DMS114 treated with DMSO at 0.1 percent for 48 hours (cell line): ENCODE measurements around the gene CD300LB.

Experiments
- DNase-seq: peaks from one replicate; lab custom pipeline; 2025; ENCODE audit not compliant: unreplicated experiment; lab: John Stamatoyannopoulos, UW

CD300LB gene

DNA sequence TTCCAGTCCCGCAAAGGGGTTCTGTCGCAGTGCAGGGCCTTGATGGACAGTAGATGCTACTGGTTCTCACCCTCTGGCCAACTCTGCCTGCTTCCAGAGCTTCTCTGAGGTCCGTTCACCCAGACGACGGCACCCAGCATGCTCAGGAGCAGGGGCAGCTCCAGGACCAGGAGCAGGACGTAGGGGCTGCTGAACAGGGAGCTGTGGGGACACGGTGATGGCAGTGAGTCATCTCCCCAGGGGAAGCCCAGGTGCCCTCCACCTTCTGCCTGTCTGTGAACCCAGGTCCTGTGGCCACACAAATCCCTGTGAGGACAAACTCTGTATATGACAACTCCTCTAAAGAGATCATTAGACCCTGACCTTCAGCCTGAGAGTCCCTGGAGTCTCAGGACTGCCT lies 18.1 kb upstream of the CD300LB start:
- no peak for DNase-seq

DNA sequence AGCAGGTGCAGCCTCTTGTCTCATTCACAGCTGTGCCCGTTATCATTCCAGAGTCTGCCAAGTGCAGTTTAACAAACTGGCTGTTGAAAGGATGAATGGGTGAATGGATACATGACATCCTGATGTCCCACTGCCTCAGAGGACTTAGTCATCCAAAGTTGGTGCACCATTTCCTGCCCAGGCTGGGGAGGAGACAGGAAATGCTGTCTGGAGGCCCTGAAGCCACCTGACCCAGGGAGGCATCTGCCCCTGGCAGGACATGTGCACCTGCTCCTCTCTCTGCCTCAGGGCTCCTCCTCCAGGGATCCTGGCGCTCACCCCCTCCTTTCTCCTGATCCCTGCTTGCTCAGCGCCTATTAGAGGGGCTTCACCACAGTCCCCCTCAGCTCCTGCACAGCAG lies 16.5 kb upstream of the CD300LB start:
- no peak for DNase-seq

DNA sequence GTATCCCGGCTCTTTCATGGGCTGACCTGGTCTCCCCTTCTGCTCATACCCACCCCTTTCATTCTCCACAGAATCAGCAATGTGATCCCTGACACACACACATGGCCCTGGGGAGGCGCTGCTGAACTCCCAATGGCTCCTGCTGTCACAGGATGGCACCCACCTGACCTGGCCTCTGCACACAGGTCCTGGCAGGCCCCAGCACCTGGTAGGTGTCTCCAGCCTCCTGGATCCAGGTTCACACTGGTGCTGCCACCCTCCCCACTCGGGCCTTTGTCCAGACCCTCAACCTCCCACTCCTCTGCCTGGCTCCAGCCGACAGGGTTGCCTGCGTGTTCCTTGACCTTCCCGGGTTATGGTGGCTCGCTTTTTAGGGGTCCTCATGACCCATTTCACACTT lies 16.0 kb upstream of the CD300LB start:
- no peak for DNase-seq

DNA sequence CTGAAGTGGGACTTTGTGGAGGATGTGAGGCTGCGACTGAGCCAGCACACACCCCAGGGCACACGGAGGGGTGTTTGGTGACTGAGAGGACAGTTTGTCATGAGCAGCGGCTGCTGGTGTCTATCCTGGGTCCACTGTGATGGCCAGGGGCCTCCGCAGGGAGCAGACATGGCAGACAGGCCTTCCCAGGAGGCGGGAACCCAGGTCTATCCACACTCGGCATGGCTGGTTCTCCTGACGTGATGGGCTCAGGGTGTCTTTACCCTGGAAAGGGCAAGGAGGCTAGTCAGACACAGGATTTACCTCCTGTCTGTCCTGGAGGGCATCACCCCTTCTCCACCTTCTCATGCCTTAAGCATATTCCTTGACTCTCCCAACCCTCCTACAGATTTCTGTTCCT lies 15.3 kb upstream of the CD300LB start:
- no peak for DNase-seq

DNA sequence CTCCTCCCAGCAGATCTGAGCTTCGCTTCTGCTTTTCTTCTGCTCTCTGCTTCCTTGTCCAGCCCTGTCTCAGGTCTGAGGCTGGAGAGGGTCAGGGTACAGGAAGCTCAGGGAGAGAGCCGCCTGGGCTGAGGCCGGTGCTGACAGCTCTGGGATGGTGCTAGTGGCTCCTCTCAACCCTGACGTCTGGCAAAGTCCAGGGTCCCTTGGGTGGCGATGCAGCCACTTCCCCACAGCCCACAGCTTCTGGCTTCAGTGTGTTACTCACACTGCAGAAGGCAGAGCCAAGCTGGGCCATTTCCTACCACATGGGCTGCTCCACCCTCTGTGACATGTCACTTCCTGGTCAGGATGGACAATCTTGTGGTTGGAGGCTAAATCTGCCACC lies 14.6 kb upstream of the CD300LB start, which contains the start of gene CD300C:
Gene CD300C, minus strand, starts transcription at position 273 of the 388 bp plus-strand sequence. CDS start 333 bp downstream, outside the sequence.
- DNase-seq: no peak

DNA sequence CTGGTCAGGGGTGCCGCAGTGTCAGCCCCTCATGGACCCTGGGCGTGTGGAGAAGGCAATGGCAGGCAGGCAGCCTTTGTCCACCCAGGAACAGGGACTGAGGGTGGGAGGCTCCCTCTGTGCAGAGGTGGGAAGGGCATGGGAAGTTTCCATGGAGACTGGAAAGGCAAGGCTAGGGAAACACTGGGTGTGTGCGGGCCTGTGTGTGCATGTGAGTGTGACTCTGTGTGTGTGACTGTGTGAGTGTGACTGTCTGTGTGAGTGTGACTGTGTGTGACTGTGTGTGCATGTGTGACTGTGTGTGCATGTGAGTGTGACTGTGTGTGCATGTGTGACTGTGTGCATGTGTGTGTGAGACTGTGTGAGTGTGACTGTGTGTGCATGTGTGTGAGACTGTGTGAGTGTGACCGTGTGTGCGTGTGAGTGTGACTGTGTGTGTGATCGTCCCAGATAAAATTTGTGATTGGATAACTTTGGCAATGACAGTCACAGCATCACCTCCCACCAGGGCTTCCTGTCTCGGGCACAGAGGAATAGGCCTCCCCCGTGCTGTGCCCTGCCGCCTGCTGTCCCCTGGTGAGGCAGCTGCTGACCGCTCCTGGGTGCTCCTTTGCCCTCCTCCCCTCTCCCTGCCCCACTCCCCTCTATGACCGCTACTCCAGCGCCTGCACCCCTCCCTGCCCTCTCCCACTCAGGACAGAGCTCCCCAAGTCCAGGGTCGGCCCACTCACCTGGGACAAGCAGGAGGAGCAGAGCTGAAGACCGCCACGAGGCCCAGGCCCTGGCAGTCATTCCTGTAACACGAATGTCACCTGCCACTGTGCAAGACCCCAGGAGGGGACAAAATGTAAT lies 13.9 kb upstream of the CD300LB start:
- no peak for DNase-seq

DNA sequence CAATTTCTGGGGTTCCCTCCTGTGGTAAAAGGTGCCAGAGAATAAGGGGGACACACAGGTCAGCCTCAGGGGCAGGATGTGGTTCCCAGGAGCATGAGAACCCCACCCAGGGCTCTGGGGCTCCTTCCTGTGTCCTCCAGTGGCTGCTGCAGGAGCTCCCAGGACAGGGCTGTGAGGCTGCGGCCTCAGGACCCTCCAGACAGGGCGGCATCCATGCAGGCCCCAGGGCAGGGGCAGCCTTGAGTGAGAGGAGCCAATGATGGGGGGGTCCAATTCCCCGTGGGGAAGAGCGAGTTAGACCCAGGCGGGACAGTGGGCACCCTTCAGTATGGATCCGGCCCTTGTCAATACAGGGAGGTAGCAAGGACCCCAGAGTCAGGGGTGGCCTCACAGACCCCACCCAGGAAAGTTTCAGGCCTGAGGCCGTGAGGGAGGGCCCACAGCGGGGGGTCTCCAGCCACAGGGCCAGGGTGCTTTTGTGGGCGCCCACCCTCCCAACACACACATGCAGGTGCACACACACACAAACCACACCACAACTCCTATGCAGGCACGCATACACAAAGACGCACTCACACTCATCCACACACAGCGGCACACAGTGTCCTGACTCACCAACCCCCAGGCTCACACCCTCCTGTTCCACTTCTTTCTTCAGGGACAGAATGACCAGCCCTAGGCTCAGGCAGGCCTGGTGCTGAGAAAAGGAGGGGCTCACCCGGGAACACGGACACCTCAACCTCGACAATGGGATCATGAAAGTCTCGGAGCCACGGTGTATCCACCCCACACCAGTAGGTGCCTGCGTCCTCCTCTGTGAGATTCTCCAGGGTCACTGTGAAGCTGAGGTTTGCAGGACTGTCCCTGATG lies 12.9 kb upstream of the CD300LB start:
- DNase-seq: no peak

DNA sequence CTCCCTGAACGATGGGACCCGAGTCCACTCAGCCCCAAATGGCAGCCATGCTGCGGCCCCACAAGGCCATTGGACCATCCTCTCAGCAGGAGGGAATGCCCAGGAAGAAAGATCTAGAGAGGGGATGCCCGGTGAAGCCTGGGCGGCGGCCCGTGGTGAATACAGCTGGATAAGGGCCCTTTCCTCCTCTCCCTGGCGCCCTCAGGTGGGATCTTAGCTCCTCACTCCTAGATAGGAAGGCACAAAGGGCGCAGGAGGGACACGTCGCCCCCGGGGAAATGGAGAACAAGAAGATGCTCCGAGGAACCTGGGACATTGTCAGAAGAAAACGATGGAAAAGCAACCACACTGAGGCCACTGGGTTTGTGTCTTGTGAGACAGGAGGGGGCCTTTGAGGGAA lies 12.1 kb upstream of the CD300LB start:
- no peak for DNase-seq

DNA sequence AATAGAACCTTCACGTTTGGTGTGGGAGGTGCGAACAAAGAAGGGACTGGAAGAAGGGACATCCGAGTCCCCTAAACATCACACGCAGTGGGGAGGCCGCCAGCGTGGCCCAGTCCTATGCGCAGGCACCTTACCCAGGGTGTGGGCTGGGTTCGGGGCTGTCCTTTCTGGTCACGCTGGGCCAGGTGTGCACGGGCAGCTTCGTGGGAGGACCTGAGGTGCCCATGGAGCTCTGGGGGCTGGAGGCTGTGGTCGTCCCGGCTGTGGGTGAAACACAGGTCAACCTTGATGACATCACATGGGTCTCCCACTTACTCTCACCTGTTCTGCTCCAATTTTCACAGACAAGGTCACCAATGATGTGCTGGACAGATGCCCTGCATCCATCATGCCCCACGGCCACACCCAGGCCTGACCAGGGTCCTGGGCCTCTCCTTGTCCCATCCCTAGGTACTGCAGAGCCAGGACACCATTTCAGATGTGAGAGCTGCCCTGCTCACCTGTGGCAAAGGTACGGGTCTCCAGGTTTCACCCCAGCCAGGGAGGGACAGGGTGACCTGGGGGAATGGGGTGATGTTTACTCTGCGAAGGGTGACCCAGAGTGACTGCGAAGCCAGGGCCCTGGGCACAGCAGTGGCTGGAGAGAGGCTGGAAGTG lies 11.6 kb upstream of the CD300LB start:
- no peak for DNase-seq

DNA sequence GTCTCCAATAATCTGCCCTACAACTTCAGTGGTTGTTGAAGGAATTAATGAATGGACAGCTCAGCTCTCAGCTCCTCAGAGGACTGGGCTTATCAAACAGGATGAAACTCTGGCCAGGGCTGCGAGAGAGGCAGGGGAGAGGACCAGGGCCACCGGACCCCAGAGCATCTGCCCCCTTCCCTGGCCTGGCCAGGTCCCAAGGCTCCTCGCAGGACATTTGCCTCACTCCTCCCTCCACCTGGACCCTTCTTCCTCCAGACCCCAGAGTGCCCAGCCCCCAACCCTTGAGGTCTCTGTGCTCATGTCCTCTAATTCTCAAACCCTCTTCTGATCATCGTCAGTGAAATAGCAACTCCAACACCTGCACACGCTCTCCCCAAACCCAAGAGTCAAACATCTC lies 10.9 kb upstream of the CD300LB start:
- DNase-seq: no peak

DNA sequence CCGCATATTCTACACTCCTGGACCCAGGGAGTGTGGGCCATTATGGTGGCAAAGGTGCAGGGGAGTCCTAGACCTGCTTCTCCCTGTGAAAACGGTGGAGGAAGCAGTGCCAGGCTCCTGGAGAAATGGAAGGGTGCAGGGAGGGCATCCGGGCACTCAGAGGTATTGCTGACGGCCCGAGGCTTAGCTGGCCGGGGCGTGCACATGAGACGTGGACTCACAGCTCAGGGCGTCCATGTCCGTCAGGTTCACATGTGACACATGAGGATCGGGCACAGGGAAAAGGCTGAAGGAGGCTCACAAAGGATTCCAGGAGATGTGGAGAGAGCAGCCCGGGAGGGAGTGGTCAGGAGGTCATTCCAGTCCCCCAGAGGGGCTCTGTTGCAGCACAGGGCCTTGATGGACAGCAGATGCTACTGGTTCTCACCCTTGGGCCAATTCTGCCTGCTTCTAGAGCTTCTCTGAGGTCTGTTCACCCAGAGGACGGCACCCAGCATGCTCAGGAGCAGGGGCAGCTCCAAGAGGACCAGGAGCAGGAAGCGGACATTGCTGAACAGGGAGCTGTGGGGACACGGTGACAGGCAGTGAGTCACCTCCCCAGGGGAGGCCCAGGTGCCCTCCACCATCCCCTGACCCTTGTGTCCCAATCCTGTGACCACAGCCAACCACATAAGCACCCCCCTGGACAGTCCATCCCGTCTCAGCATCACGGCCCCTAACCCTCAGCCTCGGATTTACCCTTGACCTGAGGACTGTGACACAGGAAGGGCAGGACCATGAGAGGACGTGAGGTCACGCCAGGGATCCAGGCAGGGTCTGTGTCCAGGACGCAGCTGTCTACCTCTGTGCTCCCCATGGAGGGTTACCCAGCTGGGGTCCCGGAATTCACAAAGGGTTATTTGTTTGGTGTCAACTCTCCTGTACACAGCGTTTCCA lies 10.2 kb upstream of the CD300LB start:
- DNase-seq: no peak

DNA sequence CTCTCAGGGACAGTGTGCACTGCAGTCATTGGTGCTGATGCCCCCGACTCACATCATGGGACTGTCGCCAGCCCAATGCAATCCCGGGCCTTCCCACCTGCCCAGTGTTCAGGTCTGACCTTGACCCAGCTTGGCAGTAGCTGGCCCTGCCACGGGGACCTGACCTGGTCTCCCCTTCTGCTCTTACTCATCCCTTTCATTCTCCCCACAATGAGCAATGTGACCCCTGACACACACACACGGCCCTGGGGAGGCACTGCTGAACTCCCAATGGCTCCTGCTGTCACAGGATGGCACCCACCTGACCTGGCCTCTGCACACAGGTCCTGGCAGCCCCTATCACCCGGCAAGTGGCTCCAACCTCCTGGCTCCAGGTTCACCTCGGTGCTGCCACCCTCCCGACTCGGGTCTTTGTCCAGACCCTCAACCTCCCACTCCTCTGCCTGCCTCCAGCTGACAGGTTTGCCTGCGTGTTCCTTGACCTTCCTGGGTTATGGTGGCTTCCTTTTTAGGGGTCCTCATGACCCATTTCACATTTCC lies 8.1 kb upstream of the CD300LB start:
- DNase-seq: no peak

DNA sequence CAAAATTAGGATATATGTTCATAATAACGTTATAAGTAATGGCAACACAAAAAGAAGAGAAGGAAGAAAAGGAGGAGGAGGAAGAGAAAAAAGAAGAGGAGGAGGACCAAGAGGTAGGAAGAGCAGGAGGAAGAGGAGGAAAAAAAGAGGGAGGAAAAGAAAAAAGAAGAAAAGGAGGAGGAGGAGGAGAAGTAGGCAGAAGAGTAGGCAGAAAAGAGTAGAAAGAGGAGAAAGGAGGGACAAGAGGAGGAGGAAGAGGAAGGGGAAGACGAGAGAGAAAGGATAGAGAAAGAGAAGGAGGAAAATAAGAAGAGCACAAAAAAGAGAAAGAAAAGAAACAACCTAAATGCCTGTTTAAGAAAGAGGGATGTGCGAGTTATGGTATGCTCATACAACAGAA lies 5.6 kb upstream of the CD300LB start:
- no peak for DNase-seq

DNA sequence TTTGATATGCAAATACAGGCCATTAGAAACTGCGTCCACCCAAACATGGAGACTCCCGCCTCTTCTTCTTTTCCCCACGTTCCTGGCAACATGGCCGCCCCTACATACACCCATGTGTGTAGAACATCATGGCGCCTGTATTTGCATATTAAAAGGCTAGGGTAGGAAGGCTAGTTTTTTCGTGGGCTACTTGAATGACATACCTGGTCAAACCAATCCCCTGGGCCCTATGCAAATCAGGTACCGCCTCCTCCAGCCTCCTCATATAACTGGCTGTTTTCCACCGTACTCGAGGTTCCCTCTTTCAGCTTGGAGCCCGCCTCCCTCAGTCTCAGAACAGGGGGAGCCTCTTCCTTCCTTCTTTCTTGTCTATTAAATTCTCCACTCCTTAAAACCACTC lies 840 bp upstream of the CD300LB start:
- no peak for DNase-seq

DNA sequence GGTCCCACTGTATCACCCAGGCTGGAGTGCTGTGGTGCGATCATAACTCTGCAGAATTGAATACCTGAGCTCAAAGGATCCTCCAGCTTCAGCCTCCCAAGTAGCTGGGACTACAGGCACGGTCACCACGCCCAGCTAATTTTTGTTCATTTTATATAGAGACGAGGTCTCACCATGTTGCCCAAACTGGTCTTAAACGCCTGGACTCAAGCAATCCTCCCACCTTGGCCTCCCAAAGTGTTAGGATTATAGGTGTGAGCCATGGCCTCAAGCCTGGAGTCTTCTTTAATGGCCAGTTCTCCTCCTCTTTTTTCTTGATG lies 484 bp downstream of the CD300LB start:
- no peak for DNase-seq

DNA sequence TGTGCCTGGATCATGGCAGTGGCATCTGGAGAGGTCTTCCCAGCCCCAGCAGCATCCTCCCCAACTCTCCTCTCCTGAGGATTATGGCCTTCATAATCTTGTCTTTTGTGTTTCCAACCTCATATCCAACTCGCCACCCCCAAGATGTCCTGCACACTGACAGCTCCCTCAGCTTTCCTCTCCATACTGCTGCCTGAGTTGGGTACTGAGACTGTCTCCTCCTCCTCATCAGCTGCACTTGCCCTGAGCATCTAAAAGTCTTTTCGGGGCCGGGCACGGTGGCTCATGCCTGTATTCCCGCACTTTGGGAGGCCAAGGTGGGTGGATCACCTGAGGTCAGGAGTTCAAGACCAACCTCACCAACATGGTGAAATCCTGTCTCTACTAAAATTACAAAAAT lies 2.0 kb downstream of the CD300LB start:
- DNase-seq: no peak

DNA sequence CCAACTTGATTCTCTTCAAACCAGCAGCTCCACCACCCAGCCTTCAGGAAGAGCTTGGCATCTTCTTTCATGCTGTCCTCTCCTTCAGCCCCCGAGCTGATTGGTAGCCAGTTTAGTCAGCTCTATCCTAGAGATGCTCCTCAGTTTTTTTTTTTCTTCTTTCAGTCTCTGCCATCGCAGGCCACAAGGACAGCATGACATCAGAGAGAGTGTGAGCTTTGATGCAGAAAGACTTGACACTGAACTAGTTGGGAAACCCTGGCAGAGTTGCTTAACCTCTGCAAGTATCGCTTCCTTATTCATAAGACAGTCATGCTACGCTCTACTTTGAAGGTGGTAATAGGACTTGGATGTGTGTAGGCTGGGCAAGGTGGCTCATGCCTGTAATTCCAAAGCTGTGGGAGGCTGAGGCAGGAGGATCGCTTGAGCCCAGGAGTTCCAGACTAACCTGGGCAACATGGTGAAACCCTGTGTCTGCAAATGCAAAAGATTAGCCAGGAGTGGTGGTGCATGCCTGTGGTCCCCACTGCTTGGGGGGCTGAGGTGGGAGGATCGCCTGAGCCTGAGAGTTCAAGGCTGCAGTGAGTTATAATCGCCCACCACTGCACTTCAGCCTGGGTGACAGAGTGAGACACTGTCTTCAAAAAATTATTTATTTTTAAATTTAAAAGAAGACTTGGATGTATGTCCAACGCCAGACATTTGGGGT lies 2.6 kb downstream of the CD300LB start:
- no peak for DNase-seq

DNA sequence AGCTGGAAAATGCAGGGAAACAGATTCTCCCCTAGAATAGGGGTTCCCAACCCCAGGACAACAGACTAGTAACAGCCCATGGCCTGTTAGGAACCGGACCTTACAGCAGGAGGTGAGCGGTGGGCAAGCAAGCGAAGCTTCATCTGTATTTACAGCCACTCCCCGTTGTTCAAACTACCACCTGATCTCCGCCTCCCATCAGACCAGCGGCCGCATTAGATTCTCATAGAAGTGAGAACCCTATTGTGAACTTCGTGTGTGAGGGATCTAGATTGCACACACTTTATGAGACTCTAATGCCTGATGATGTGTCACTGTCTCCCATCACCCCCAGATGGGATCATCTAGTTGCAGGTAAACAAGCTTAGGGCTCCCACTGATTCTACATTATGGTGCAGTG lies 3.5 kb downstream of the CD300LB start:
- no peak for DNase-seq

DNA sequence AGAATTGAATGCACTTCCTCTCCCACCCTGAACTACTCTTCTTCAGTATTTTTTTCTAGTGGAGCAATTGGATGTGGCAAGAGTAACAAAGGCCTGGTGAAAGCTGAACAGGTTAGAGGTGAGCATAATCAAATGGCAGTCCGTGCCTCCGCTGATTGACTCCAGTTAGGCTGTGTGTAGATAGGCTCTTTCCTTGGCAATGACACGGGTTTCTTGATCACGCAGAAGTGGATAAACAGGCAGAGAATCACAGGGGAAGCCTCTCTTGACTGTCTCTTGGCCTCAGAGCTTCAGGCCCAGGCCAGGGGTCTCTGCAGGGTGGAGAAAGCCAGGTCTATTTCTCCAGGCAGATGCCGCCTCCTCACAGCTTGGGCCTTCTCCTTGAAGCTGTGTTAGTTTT lies 4.2 kb downstream of the CD300LB start:
- DNase-seq: no peak

DNA sequence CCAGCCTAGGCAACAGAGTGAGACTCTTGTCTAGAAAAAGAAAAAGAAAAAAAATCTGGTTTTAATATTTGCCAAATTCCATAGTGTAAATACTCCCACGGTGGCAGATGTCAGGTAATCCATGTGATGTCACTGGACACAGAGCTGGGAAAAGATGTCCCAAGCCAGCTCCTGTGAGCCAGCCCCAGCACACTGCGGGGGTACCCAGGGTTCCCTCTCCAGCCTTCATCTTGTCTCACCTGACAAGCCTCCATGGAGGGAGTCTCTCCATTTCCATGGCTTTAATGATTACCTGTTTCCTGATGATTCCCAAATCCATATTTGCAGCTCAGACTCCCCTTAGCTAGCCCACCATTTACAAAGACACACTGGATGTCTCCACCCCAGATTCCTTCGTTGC lies 4.6 kb downstream of the CD300LB start:
- no peak for DNase-seq
